ENCODE measurements around the gene CTPS1.

The CTPS1 gene

DNA sequence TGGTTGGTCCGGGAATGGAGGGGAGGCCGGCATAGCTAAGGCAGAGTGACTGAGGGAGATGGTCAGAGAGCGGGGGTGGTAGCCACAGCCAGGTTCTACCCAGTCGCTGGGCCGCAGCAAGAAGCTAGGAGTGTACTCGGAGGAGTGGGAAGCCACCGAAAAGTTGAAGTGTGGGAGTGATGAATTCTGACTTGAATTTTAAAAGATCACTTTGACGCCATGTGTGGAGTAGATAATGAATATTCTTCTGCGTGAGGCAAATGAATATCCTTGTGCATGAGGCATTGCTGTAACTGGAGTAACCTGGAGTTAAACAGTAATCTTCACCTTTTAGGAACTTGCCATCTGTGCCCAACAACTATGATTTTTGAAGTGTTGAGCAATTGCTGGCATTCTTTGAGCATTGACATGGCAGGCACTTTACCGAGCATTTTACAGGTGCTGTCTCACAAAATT lies 6.9 kb downstream of the CTPS1 start:
- Histone ChIP-seq H3F3A (ENCODE audit: low read depth) (no peaks in the 10 kb centered on the region), H3K4me3 (ENCODE audit: low read length, poor library complexity, severe bottlenecking) (no peak overlapping the region), H3K4me1 (ENCODE audit: insufficient read depth, low read length, poor library complexity, severe bottlenecking) (peaks cover 63% of the 10 kb centered on the region), H3K9me3 (ENCODE audit: insufficient read depth, low read depth, low read length) (no peaks in the 10 kb centered on the region), H3K4me2 (ENCODE audit: low read depth, low read length, poor library complexity, severe bottlenecking) (peak overlapping the region; percentile 99), H3K79me2 (ENCODE audit: insufficient read depth, low read length) (peaks cover 67% of the 10 kb centered on the region), H3K9ac (ENCODE audit: low read depth, low read length, poor library complexity, severe bottlenecking) (no peak overlapping the region), H3K36me3 (ENCODE audit: insufficient read depth, low read length) (peaks cover 79% of the 10 kb centered on the region), H2AFZ (ENCODE audit: low read length) (no peak overlapping the region), H3K27me3 (ENCODE audit: insufficient read depth, low read length, poor library complexity, severe bottlenecking) (no peaks in the 10 kb centered on the region), H3K9me2 (replicated peaks; ENCODE audit: low read depth, low read length) (no peaks in the 10 kb centered on the region), H4K20me1 (ENCODE audit: insufficient read depth, low read length, poor library complexity, severe bottlenecking) (peaks cover 52% of the 10 kb centered on the region)
- TF ChIP-seq, protein P1, sequence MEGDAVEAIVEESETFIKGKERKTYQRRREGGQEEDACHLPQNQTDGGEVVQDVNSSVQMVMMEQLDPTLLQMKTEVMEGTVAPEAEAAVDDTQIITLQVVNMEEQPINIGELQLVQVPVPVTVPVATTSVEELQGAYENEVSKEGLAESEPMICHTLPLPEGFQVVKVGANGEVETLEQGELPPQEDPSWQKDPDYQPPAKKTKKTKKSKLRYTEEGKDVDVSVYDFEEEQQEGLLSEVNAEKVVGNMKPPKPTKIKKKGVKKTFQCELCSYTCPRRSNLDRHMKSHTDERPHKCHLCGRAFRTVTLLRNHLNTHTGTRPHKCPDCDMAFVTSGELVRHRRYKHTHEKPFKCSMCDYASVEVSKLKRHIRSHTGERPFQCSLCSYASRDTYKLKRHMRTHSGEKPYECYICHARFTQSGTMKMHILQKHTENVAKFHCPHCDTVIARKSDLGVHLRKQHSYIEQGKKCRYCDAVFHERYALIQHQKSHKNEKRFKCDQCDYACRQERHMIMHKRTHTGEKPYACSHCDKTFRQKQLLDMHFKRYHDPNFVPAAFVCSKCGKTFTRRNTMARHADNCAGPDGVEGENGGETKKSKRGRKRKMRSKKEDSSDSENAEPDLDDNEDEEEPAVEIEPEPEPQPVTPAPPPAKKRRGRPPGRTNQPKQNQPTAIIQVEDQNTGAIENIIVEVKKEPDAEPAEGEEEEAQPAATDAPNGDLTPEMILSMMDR (conservative IDR thresholded peaks at IDR 0.05; ENCODE audit: low read length), result no peak
- TF ChIP-seq EZH2phosphoT487 (IDR thresholded peaks at IDR 0.05; ENCODE audit: borderline replicate concordance), result no peak

GRCh38 chr1:40986956-40987355 lies 7.5 kb downstream of the CTPS1 start:
- TF ChIP-seq, protein P1 (conservative IDR thresholded peaks at IDR 0.05; ENCODE audit: low read length), result no peak
- TF ChIP-seq EZH2phosphoT487 (IDR thresholded peaks at IDR 0.05; ENCODE audit: borderline replicate concordance), result no peak
- H3F3A ChIP-seq (ENCODE audit: low read depth), result no peaks in the 10 kb centered on the region
- H3K36me3 ChIP-seq (ENCODE audit: insufficient read depth, low read length), result peaks cover 85% of the 10 kb centered on the region
- H3K9me2 ChIP-seq (replicated peaks; ENCODE audit: low read depth, low read length), result no peaks in the 10 kb centered on the region
- peaks cover 57% of the 10 kb centered on the region for H3K4me1 ChIP-seq (ENCODE audit: insufficient read depth, low read length, poor library complexity, severe bottlenecking)
- H2AFZ ChIP-seq (ENCODE audit: low read length), result no peak overlapping the region
- no peak overlapping the region for H3K9ac ChIP-seq (ENCODE audit: low read depth, low read length, poor library complexity, severe bottlenecking)
- H3K4me2 ChIP-seq (ENCODE audit: low read depth, low read length, poor library complexity, severe bottlenecking), result peak overlapping the region; percentile 99
- peaks cover 46% of the 10 kb centered on the region for H4K20me1 ChIP-seq (ENCODE audit: insufficient read depth, low read length, poor library complexity, severe bottlenecking)
- H3K9me3 ChIP-seq (ENCODE audit: insufficient read depth, low read depth, low read length), result no peaks in the 10 kb centered on the region
- H3K27me3 ChIP-seq (ENCODE audit: insufficient read depth, low read length, poor library complexity, severe bottlenecking), result no peaks in the 10 kb centered on the region
- peak overlapping the region; percentile 36 for H3K4me3 ChIP-seq (ENCODE audit: low read length, poor library complexity, severe bottlenecking)
- peaks cover 67% of the 10 kb centered on the region for H3K79me2 ChIP-seq (ENCODE audit: insufficient read depth, low read length)

GRCh38 chr1:40987439-40988276 lies 8.2 kb downstream of the CTPS1 start:
- Histone ChIP-seq H3F3A (ENCODE audit: low read depth) (no peaks in the 10 kb centered on the region), H3K4me1 (ENCODE audit: insufficient read depth, low read length, poor library complexity, severe bottlenecking) (peaks cover 50% of the 10 kb centered on the region), H3K9ac (ENCODE audit: low read depth, low read length, poor library complexity, severe bottlenecking) (no peak overlapping the region), H3K9me2 (replicated peaks; ENCODE audit: low read depth, low read length) (no peaks in the 10 kb centered on the region), H3K79me2 (ENCODE audit: insufficient read depth, low read length) (peaks cover 65% of the 10 kb centered on the region), H4K20me1 (ENCODE audit: insufficient read depth, low read length, poor library complexity, severe bottlenecking) (peaks cover 39% of the 10 kb centered on the region), H3K27me3 (ENCODE audit: insufficient read depth, low read length, poor library complexity, severe bottlenecking) (no peaks in the 10 kb centered on the region), H3K36me3 (ENCODE audit: insufficient read depth, low read length) (peaks cover 92% of the 10 kb centered on the region), H3K9me3 (ENCODE audit: insufficient read depth, low read depth, low read length) (no peaks in the 10 kb centered on the region), H3K4me3 (ENCODE audit: low read length, poor library complexity, severe bottlenecking) (peak overlapping the region; percentile 36), H3K4me2 (ENCODE audit: low read depth, low read length, poor library complexity, severe bottlenecking) (peak overlapping the region; percentile 99), H2AFZ (ENCODE audit: low read length) (no peak overlapping the region)
- no peak for TF ChIP-seq EZH2phosphoT487 (IDR thresholded peaks at IDR 0.05; ENCODE audit: borderline replicate concordance)
- TF ChIP-seq, protein P1 (conservative IDR thresholded peaks at IDR 0.05; ENCODE audit: low read length), result no peak

All from Loucy (cell line).